ENCODE measurements around the gene TPSG1. TPM values are rescaled to one million over a fixed set of nuclear protein-coding genes. Genes with fewer than 3 reads are reported as not detected.
A peak's percentile ranks its signal among the peaks of the same experiment; 100 is the strongest.
"Not testable (repeated sequence)": the region's sequence is repeated elsewhere in the genome, so short reads cannot be mapped to it uniquely, and the experiment has no call there.

The TPSG1 gene
- total RNA-seq, 1 donor from 2014 or later: not detected

- no peak for DNase-seq (ENCODE audit: low read depth in 2 of 2)
Observed at GRCh38 chr16:1195393-1195666, 29.7 kb downstream of the TPSG1 start.

DNA sequence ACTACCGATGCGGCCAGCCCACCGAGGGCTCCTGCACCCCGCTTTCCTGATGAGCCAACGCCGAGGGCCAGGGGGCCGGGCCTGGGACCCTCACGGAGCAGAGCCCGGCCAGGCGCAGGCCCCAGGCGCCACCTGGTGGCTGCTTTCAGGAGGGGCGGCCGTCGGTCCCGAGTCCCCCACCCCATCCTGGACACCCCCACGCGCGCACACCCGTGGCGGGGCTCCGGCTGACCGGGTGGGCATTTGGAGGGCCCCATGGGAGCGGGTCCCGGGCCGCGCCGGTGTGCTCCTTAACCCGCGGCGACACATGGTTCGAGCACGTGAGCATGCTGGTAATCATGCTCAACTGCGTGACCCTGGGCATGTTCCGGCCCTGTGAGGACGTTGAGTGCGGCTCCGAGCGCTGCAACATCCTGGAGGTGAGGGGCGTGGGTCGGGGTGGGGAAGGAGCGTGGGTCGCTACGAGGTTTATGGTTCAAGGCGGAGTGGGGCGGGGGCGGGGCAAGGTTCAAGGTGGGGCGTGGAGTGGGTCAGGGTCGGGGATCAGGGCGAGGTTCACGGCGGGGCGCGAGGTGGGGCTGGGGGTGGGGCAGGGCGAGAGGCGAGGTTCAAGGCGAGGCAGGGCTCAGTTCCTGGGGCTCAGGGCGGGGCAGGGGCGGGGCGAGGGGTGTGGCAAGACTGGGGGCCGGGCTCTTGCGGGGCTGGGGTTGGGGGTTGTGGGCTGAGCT lies 30.2 kb downstream of the TPSG1 start:
- peak in 1 of 2 donors; percentile 18 for DNase-seq (ENCODE audit: low read depth in 2 of 2)

- no peak for DNase-seq (ENCODE audit: low read depth in 2 of 2)
Observed at GRCh38 chr16:1193825-1194581, 31.1 kb downstream of the TPSG1 start.

DNA sequence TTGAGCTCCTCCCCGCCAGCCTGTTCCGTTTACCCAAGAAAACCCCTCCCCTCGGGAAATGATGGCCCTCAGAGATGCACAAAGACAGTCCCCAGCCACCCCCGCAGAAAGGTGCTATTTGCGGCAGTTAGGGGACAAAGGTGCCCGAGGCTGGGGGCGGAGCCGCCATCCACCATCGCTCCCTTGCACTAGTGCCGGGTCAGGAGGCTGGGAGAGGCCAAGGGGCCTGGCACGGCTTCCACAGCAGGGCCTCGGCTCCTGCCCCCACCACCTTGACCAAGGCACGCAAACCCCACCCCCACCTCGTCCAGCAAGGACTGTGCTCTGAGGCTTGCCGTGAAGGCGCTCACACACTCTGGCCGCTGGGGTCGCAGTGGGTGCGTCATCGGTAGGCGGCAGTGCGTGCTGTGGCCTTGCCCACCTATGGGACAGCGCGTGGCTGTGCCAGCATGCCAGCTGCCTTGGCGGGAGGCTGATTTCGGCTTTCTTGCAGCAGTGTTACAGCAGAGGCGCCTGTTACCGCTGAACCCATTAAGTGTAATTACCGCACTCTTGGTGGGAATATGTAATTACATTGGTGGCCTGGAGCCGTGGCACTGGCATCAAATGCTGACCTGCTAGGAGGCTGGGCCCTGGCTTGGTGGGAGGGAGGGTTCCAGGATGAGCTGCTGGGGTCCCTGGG lies 31.8 kb downstream of the TPSG1 start:
- DNase-seq (ENCODE audit: low read depth in 2 of 2): no peak

GRCh38 chr16:1192384-1193073 lies 32.5 kb downstream of the TPSG1 start:
- no peak for DNase-seq (ENCODE audit: low read depth in 2 of 2)

DNA sequence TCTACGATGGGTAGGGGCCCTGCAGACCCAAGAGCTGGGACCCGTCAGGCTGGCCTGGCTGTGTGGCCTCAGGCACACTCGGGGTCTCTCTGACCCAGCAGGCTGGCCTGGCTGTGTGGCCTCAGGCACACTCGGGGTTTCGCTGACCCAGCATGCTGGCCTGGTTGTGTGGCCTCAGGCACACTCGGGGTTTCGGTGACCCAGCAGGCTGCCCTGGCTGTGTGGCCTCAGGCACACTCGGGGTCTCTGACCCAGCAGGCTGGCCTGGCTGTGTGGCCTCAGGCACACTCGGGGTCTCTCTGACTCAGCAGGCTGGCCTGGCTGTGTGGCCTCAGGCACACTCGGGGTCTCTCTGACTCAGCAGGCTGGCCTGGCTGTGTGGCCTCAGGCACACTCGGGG lies 34.3 kb downstream of the TPSG1 start:
- not testable (repeated sequence) for DNase-seq (ENCODE audit: low read depth in 2 of 2)

GRCh38 chr16:1189455-1189854 lies 35.6 kb downstream of the TPSG1 start:
- no peak for DNase-seq (ENCODE audit: low read depth in 2 of 2)

- DNase-seq (ENCODE audit: low read depth in 2 of 2): peak; percentile 51 to 68
Observed at GRCh38 chr16:1188432-1189189, 36.5 kb downstream of the TPSG1 start.

GRCh38 chr16:1185460-1186207 lies 39.4 kb downstream of the TPSG1 start:
- peak in 1 of 2 donors; percentile 15 for DNase-seq (ENCODE audit: low read depth in 2 of 2)

DNA sequence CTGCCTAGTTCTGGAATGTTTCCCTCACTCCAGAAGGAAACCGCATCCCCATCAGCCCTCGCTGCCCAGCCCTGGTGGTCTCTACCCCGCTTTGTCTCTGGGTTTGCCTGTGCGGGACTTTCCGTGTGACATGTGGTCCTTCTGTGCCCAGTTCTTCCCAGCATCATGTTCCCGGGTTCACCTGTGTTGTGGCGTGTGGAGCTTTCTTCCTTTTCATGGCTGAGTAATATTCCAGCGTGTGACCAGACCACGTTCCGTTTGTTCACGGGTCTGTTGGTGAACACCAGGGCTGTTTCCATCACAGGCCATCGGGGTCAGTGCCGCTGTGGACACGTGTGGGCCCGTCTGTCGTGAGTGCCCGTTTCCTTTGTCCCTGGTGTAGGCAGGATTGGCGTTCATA lies 40.1 kb downstream of the TPSG1 start:
- DNase-seq (ENCODE audit: low read depth in 2 of 2): no peak

DNA sequence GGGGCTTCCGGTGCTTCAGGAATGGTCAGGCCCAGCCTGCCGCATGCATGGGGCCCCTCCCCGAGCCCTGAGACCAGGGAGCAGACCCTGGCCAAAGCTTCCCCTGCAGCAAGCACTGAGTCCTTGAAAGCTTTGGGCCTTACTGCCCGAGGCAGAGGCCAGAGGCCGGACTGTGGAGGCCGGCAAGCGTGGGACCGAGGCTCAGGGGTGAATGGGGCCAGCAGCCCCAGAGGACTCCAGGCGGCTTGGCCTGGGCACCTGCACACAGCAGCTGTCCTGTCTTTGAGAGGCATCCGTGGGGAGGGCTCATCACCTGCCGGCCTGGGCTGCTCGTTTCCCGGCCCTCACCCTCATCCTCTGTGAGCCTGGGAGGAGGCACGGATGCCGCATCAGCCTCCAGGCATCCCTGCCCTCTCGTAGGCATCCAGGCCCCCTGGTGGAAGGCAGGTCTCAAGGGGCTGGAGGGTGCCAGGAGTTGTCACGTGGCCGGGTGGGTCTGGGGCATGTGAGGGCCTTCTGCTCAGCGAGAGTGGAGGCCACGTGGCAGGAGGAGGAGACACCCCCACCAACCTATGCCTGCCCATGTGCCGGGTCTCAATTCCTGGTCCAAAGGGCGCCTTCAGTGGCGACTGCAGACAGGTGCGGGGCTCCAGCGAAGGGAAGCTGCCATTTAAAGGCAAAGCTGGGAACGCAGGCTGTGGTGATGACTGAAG lies 40.8 kb downstream of the TPSG1 start:
- no peak for DNase-seq (ENCODE audit: low read depth in 2 of 2)

GRCh38 chr16:1182950-1183907 lies 41.8 kb downstream of the TPSG1 start:
- peak in 1 of 2 donors; percentile 57 for DNase-seq (ENCODE audit: low read depth in 2 of 2)

GRCh38 chr16:1182316-1182671 lies 42.8 kb downstream of the TPSG1 start:
- peak; percentile 67 to 74 for DNase-seq (ENCODE audit: low read depth in 2 of 2)

DNA sequence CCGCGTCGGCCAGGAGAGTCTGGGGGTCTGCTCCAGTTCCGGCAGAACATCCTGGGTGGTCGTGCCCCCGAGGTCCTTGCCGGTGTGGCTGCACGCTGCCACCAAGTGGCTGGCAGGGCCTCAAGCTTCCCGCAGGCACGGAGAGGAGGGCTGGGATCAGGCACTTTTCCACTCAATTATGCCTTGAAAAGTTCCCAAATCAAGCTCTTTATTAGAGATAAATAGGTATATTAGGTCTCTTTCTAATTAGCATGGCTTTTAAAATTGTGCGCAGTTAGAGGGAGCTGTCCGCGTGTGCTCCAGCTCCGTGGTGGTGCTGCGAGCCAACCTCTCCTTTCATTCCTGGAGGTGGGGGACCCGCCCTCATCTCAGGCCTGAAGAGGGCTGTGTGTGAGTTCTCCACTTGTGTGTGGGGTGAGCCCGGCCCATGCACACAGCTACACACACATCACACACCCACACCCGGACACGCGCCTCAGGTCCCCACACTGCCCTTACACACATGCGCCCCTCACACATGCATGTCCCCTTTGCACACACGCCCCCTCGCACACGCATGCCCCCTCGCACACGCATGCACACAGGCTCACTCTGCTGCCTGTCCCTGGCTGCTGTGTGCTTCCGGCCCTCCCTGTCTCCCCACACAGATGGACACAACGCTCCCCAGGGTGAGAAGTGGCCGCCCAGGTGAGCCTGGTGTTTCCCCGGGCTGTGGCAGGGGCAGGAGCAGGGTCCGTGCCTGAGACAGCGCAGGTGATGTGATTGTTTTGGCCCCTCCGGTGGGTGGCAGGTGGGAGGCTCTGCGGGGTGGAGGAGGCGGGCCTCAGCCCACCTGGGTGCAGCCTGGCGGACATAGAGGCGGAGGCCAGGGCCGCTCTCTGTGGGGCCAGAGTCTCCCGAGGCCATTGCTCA lies 43.4 kb downstream of the TPSG1 start:
- no peak for DNase-seq (ENCODE audit: low read depth in 2 of 2)

DNA sequence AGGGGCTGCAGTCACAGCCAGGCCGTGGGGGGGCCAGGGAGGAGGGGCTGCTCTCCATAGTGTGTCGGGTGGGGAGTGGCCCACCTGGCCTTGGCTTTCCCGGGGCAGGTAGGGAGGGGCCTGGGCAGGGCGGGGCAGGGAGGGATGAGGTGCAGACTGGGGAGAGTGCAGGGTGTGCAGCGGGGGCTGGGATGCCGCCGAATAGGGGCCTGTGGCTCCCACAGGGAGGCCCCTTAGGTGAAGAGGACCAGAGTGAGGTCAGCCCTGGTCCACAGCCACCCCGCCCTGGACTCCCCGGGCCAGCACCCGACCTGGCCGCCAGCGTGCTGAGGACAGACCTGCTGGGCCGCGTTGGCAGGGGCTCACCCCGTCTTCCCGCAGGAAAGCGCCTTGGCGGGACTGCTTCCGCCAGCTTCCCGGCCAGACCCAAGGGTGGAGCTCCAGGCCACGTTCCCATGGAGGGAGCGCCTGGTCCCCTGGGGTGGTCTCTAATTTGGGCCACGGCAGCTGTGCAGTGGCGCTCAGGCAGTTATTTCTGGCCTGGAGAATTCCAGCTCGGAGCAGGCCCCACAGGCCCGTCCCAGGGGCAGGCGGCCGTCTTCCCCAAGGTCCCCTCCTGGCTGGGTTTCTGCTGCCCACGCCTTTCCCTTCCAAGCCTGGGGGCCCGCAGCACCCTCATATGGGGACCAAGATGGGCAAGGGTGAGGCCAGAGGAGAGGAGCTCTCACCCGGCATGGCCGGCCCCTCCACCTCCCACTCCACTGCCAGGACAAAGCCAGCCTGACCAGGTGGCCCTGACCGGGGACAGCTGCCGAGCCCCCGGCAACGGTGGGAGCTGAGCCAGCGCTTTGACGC lies 44.3 kb downstream of the TPSG1 start:
- DNase-seq (ENCODE audit: low read depth in 2 of 2): peak; percentile 12 to 13

- no peak for DNase-seq (ENCODE audit: low read depth in 2 of 2)
Observed at GRCh38 chr16:1178295-1178910, 46.7 kb downstream of the TPSG1 start.

Measured in lung microvascular endothelial cell (primary cell).